NCI-H82 treated with DMSO at 0.1 percent for 48 hours (cell line): ENCODE measurements around the gene OR1N2.
"Not testable (repeated sequence)": the region's sequence is repeated elsewhere in the genome, so short reads cannot be mapped to it uniquely, and the experiment has no call there.

Source experiments
- DNase-seq: peaks from one replicate; lab custom pipeline; 2025; ENCODE audit not compliant: unreplicated experiment; lab: John Stamatoyannopoulos, UW

The OR1N2 gene, protein sequence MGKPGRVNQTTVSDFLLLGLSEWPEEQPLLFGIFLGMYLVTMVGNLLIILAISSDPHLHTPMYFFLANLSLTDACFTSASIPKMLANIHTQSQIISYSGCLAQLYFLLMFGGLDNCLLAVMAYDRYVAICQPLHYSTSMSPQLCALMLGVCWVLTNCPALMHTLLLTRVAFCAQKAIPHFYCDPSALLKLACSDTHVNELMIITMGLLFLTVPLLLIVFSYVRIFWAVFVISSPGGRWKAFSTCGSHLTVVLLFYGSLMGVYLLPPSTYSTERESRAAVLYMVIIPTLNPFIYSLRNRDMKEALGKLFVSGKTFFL

GRCh38 chr9:122552812-122553211 is at the start of gene OR1N2:
Gene OR1N2, plus strand, starts transcription at chr9:122553112. Its CDS starts 100 bp downstream, at chr9:122553212.
- no peak for DNase-seq

DNA sequence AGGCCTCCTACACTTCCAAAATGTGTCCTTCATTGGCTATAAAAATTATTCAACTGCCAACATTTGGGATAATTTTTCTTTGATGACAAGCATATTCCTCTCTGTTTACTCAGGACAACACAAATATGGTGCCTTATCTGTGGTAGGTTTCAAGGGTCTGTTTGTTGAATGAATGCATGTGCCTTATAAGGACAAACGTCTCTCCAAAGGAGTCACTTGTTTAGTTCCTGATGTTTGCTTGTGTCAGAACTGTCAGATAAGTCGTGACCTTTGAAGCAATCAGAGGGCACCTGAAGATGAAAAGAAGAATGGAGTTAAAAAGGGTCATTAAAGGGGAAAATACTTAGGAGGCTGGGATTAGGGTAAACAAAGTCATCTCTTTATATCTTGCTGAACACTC is 45.9 kb upstream of the OR1N2 start:
- no peak for DNase-seq

DNA sequence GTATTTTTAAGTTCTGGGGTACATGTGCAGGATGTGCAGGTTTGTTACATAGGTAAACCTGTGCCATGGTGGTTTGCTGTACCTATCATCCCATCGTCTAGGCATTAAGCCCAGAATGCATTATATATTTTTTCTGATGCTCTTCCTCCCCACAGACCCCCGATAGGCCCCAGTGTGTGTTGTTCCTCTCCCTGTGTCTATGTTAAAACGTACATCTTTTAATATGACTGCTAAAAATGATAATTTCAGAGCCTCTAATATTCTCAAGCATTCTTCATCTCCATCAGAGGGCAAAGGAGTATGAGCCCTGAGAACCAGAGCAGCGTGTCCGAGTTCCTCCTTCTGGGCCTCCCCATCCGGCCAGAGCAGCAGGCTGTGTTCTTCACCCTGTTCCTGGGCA is 42.4 kb upstream of the OR1N2 start, which contains the start of gene OR1J2:
Gene OR1J2 (plus strand): TSS at position 301 of the 400 bp plus-strand sequence. CDS start 0 bp downstream, at position 301.
- DNase-seq, result no peak

DNA sequence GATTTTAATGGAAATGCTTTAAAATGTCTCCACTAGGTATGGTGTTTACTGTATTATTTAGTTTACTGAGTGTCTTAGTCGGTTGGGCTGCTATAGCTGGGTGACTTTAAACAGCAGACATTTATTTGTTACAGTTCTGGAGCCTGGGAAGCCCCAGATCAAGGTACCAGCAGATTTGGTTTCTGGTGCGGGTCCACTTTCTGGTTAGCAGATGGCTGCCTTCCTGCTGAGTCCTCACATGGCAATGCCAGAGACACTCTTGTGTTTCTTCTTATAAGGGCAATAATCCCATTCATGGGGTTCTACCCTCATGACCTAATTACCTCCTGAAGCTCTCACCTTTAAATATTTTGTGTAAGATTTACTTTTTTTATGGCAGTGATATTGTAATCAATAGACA is 34.7 kb upstream of the OR1N2 start:
- DNase-seq, result no peak

GRCh38 chr9:122518841-122519240 is 34.1 kb upstream of the OR1N2 start, which contains the start of gene OR1J4:
Gene OR1J4, plus strand, starts transcription at chr9:122519141. Its CDS starts 0 bp downstream, at chr9:122519141.
- DNase-seq, result no peak

- no peak for DNase-seq
Measured at GRCh38 chr9:122519376-122519775, 33.5 kb upstream of the OR1N2 start.

DNA sequence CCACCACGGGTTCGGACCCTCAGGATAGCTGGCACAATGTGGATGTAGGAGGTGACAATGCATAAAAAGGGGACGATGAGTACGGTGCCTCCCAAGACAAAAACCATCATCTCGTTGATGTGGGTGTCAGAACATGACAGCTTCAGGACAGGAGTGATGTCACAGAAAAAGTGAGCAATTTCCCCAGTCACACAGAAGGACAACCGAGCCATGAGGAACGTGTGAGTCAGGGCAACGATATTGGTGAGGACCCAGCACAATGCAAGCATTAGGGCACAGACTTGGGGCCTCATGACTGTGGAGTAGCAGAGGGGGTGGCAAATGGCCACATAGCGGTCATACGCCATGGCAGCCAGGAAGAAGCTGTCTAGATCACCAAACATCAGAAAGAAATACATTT is 26.3 kb upstream of the OR1N2 start:
- DNase-seq, result no peak

GRCh38 chr9:122527193-122527592 is 25.7 kb upstream of the OR1N2 start, which contains the start of gene OR1N1:
Gene OR1N1, minus strand, starts transcription at chr9:122527293. Its CDS starts 0 bp downstream, at chr9:122527293.
- no peak for DNase-seq

DNA sequence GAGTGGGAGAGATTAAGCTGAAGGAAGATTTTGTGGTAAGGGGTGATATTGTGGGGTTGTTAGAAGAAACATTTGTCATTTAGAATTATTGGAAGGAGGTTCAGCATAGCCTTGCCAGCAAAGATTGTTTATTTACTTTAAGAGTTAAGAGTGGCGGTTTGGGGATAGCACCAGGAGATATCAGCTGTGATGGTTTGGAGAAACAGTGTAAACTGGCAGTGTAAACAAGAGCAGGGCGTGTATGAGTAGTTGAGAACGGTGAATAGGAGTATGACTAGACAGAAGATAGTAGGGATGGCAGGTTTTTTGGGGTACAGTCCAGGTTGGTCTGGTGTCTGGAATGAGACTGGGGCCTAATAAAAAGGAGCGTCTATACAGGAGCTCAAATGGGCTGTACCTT is 21.8 kb upstream of the OR1N2 start:
- not testable (repeated sequence) for DNase-seq

- no peak for DNase-seq
Measured at GRCh38 chr9:122536134-122536533, 16.8 kb upstream of the OR1N2 start.

DNA sequence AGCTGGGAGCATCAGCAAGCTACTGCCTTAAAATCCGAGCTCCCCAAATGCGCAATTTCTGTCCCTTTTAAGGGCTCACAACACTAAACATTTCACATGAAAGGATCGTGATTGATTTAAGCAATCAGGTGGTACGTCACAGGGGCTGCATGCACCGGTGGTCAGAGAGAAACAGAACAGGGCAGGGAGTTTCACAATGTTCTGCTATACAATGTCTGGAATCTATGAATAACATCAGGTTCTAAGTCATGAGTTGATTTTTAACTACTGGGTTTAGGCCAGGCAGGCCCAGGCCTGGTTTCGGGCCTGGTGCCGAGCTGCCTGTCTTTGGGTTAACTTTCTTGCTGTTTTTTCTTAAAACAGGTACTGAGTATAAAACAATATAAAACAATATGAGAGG is 15.8 kb upstream of the OR1N2 start:
- DNase-seq, result not testable (repeated sequence)

GRCh38 chr9:122538757-122539156 is 14.2 kb upstream of the OR1N2 start:
- DNase-seq, result no peak

- no peak for DNase-seq
Measured at GRCh38 chr9:122546196-122546595, 6.7 kb upstream of the OR1N2 start.

DNA sequence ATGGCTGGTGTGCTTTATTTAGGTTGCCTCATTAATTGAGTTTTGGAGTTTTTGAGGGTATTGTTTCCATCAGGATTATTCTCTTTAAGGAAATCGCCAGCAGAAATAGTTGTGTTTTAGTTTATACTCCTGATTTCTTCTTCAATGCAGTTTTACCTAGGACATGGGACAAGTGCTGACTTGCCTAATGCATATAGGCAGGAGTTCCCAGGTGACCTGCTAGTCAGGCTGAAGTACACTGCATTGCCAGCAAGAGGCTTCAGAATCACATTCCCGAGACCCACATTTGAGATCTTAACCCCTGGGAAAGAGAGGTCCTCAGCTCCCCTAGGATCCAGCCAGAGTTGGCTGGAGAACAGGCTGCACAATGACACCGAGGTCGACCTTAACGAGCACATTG is 1.5 kb upstream of the OR1N2 start:
- DNase-seq, result no peak

- DNase-seq, result no peak
Measured at GRCh38 chr9:122561446-122561845, 8.5 kb downstream of the OR1N2 start.

DNA sequence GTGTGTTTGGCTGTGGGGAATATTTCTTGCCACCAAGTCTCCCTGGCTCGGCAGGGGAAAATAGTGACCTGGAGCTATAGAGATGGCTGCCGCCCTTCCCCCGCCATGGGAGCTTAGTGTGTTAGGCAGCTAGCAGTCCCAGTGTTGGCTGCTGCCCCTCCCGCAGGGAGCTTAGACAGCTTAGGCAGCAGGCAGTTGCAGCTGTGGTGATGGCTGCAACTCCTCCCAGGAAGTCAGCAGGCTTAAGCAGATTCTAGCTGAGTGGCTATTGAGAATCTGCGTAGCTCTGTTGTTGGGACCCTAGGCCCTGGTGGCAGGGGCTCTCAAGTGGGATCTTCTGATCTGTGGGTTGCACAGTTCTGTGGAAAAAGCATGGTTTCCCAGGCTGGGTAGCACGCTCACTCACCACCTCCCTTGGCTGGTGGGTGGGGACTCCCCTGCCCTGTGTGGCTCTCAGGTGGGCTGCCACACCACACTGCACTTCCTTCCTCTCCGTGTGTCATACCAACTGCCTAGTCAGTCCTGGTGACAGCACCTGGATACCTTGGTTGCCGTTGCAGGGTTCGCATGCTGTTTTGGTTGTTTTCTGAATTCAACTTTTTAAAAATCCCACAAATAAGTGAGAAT is 9.3 kb downstream of the OR1N2 start:
- peak; percentile 55 for DNase-seq

GRCh38 chr9:122567901-122568300 is 15.0 kb downstream of the OR1N2 start:
- no peak for DNase-seq

DNA sequence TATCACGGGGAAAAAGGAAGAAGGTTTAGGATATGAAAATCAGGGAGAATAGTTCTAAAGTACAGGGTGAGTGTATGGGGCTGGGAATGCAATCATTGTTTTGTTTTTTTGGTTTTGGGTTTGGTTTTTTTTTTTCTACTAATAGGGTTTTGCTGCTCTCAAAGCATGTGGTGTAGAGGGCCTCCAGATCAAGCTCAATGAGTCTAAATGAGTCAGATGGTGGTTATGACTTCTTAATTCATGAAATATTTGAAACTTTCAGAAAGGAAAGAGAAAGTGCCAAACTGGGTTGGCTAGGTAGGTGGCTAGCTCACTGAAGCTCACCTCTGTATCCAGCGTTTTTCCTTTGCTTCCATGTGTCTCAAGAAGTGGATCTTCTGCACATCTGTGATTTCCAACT is 19.5 kb downstream of the OR1N2 start:
- no peak for DNase-seq

- DNase-seq, result no peak
Measured at GRCh38 chr9:122579874-122580273, 27.0 kb downstream of the OR1N2 start.

DNA sequence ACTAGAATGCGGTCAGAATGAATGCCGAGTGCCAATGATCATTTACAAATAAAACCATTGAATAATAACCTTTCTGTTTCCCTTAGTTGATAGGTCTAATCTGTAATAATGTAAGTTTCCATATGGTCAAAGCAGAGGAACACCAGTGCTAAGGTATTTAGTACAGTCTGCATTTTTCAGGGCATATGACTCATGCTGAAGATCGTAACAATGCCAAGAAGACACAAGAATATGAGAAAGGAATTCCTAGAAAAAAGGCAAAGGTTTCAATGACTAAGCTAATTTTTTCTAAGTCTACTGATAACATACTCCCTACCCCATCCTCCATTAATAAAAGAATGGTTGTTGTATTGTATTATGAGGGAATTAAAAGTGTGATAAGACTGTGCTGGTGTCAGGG is 27.4 kb downstream of the OR1N2 start:
- no peak for DNase-seq

GRCh38 chr9:122583284-122583683 is 30.4 kb downstream of the OR1N2 start, which contains the start of gene OR1L8:
Gene OR1L8, minus strand, starts transcription at chr9:122583384. Its CDS starts 14,907 bp downstream, at chr9:122568477.
- not testable (repeated sequence) for DNase-seq
